Gastrocnemius medialis (tissue), 4 donors: ENCODE results near the gene DGCR2.

ENCODE experiments used
- POLR2A ChIP-seq, 2 donors: fragments of 450-650 bp; IDR thresholded peaks; one replicate each; pipeline ENCODE4 v1.6.1; 2017; ENCODE audit warnings: antibody characterized with exemption in 2 of 2, mild to moderate bottlenecking in 2 of 2, moderate library complexity in 2 of 2
- TF ChIP-seq, protein P1 (sequence below), 5 experiments: fragments of 450-650 bp in 3 of 5; fragments of 200-600 bp in 2 of 5; sonication (generic) in 2 of 5; IDR thresholded peaks in 4 of 5; conservative IDR thresholded peaks in 1 of 5; 1 replicate in 4 of 5; 2 replicates in 1 of 5; pipeline ENCODE4 v1.5.1; 2016 to 2019; ENCODE audit warnings: antibody characterized with exemption in 5 of 5, mild to moderate bottlenecking in 3 of 5, moderate library complexity in 3 of 5

DNA sequence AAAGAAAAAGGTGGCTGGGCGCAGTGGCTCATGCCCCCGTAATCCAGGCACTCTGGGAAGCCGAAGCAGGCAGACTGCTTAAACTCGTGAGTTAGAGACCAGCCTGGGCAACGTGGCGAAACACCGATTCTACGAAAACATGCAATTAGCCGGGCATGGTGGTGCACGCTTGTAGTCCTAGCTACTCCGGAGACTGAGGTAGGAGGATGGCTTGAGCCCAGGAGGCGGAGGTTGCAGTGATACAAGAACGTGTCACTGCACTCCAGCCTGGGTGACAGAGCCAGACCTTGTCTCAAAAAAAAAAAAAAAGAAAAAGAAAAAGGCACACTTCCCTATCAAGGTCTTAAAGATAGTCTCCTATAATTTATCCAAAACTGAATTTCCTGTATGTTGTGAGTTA, 39.4 kb downstream of the DGCR2 start:
- TF ChIP-seq, protein P1, sequence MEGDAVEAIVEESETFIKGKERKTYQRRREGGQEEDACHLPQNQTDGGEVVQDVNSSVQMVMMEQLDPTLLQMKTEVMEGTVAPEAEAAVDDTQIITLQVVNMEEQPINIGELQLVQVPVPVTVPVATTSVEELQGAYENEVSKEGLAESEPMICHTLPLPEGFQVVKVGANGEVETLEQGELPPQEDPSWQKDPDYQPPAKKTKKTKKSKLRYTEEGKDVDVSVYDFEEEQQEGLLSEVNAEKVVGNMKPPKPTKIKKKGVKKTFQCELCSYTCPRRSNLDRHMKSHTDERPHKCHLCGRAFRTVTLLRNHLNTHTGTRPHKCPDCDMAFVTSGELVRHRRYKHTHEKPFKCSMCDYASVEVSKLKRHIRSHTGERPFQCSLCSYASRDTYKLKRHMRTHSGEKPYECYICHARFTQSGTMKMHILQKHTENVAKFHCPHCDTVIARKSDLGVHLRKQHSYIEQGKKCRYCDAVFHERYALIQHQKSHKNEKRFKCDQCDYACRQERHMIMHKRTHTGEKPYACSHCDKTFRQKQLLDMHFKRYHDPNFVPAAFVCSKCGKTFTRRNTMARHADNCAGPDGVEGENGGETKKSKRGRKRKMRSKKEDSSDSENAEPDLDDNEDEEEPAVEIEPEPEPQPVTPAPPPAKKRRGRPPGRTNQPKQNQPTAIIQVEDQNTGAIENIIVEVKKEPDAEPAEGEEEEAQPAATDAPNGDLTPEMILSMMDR (IDR thresholded peaks at IDR 0.05 in 4 of 5, conservative IDR thresholded peaks at IDR 0.05 in 1 of 5): no peak
- TF ChIP-seq POLR2A (IDR thresholded peaks at IDR 0.05): no peak
